WTC11 (cell line): ENCODE data around the gene PTPRK. TPM values are rescaled to one million over a fixed set of nuclear protein-coding genes. Genes with fewer than 3 reads are reported as not detected.

Experiments
- ATAC-seq: fragments of 200-7000 bp; cut with Tn5 transposase; 2 replicates; pipeline ENCODE4 v1.10.0; 2021; ENCODE audit warnings: mild to moderate bottlenecking, moderate library complexity
- CTCF ChIA-PET: fragments of 300-600 bp; sonication (Branson Sonifier 250); formaldehyde crosslinking; loops from one replicate; lab custom pipeline; 2021; ENCODE audit warnings: antibody characterized with exemption; lab: Charles Lee
- POLR2A ChIA-PET: fragments of 350-600 bp; sonication (Branson Sonifier 250); formaldehyde crosslinking; loops from one replicate; lab custom pipeline; 2021; ENCODE audit warnings: antibody characterized with exemption; lab: Charles Lee
- DNase-seq: peaks from one replicate; pipeline ENCODE4 v3.0.0; 2021; ENCODE audit warnings: low spot score
- H3K27ac Mint-ChIP-seq: 2 replicates; pipeline ENCODE4 v1.8.0; 2021; ENCODE audit warnings: mixed read lengths
- H3K27me3 Mint-ChIP-seq: 2 replicates; pipeline ENCODE4 v1.8.0; 2021; ENCODE audit warnings: low read depth, mild to moderate bottlenecking, moderate library complexity, mixed read lengths
- H3K36me3 Mint-ChIP-seq: 2 replicates; pipeline ENCODE4 v1.8.0; 2021; ENCODE audit warnings: mixed read lengths
- H3K4me1 Mint-ChIP-seq: 2 replicates; pipeline ENCODE4 v1.8.0; 2022; ENCODE audit warnings: mixed read lengths
- H3K4me3 Mint-ChIP-seq: 2 replicates; pipeline ENCODE4 v1.8.0; 2021; ENCODE audit warnings: mild to moderate bottlenecking, moderate library complexity, mixed read lengths
- H3K9me3 Mint-ChIP-seq: 2 replicates; pipeline ENCODE4 v1.8.0; 2021; ENCODE audit warnings: mixed read lengths
- HMGXB4 ChIP-seq: sonication (generic); formaldehyde crosslinking; IDR thresholded peaks from 2 replicates; pipeline ENCODE4 v1.8.1; 2023; ENCODE audit warnings: mild to moderate bottlenecking, moderate library complexity, missing genetic modification reagents
- IRF2 ChIP-seq: sonication (generic); formaldehyde crosslinking; IDR thresholded peaks from 2 replicates; pipeline ENCODE4 v1.8.0; 2022; ENCODE audit warnings: low read depth, missing genetic modification reagents, borderline replicate concordance
- JAZF1 ChIP-seq: fragments of 250-450 bp; sonication (Bioruptor Pico); IDR thresholded peaks from 2 replicates; pipeline ENCODE4 v1.9.0; 2021; ENCODE audit warnings: moderate library complexity, mild to moderate bottlenecking, inconsistent platforms
- KAT7 ChIP-seq: sonication (generic); formaldehyde crosslinking; IDR thresholded peaks from 2 replicates; pipeline ENCODE4 v1.8.1; 2023; ENCODE audit warnings: missing genetic modification reagents, mild to moderate bottlenecking, borderline replicate concordance
- NR1H2 ChIP-seq: sonication (generic); formaldehyde crosslinking; IDR thresholded peaks from 2 replicates; pipeline ENCODE4 v1.9.0; 2021; ENCODE audit warnings: mild to moderate bottlenecking, moderate library complexity, missing genetic modification reagents
- SP1 ChIP-seq: sonication (generic); formaldehyde crosslinking; conservative IDR thresholded peaks from 2 replicates; pipeline ENCODE4 v1.8.1; 2022; ENCODE audit warnings: missing genetic modification reagents
- ZNF416 ChIP-seq: fragments of 250-450 bp; sonication (Bioruptor Pico); IDR thresholded peaks from 2 replicates; pipeline ENCODE4 v1.9.0; 2021; ENCODE audit warnings: mild to moderate bottlenecking, inconsistent platforms
- total RNA-seq: library from RNA; stranded (reverse); gene quantifications from 3 replicates; pipeline ENCODE4 v1.2.3, GENCODE V29; 2021
- TF ChIP-seq, protein P1 (sequence below): fragments of 250-450 bp; sonication (Bioruptor Pico); IDR thresholded peaks from 2 replicates; pipeline ENCODE4 v1.9.0; 2021; ENCODE audit warnings: moderate library complexity, mild to moderate bottlenecking, inconsistent platforms, borderline replicate concordance
- TF ChIP-seq, protein P2 (sequence below): sonication (generic); formaldehyde crosslinking; IDR thresholded peaks from 2 replicates; pipeline ENCODE4 v1.8.0; 2022; ENCODE audit warnings: mild to moderate bottlenecking, missing genetic modification reagents

The PTPRK gene
- total RNA-seq, 1 experiment from 2014 or later = 44.8 TPM

DNA sequence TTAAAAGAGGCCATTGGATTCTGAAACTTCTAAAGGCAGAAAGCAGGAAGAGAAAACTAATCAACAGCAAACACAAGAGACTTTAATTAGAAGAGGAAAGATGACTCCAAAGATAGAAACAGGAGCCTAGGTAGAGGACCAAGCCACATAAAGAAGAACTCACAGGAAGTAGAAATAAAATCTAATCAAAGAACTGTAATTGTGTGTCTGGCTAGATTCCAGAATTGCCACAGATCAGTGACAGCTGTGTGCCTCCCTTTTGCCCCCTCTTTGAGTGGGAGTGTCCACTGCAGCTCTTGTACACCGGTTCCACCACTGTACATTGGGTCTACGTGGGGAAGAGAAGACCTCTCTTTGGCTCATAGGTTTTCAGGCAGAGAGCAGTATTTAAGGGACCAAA lies 597.3 kb downstream of the PTPRK start:
- H3K27me3 Mint-ChIP-seq = no peaks in the 10 kb centered on the region; the same call in 1 of the 2 replicates
- DNase-seq (no peak), ATAC-seq (no peak)
- H3K27ac Mint-ChIP-seq = no peak overlapping the region
- H3K9me3 Mint-ChIP-seq = peaks cover 42% of the 10 kb centered on the region
- POLR2A ChIA-PET = no interaction called here
- no peak for TF ChIP-seq JAZF1 (CRISPR knock-in tag)
- TF ChIP-seq, protein P1, sequence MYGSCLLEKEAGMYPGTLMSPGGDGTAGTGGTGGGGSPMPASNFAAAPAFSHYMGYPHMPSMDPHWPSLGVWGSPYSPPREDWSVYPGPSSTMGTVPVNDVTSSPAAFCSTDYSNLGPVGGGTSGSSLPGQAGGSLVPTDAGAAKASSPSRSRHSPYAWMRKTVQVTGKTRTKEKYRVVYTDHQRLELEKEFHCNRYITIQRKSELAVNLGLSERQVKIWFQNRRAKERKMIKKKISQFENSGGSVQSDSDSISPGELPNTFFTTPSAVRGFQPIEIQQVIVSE (CRISPR knock-in tag) = no peak
- no peak for TF ChIP-seq KAT7
- TF ChIP-seq, all 79 proteins: peak for 0
- Mint-ChIP-seq H3K36me3 (peaks cover 12% of the 10 kb centered on the region), H3K4me3 (no peak overlapping the region), H3K4me1 (peaks cover 8% of the 10 kb centered on the region)
- CTCF ChIA-PET = no interaction called here

DNA sequence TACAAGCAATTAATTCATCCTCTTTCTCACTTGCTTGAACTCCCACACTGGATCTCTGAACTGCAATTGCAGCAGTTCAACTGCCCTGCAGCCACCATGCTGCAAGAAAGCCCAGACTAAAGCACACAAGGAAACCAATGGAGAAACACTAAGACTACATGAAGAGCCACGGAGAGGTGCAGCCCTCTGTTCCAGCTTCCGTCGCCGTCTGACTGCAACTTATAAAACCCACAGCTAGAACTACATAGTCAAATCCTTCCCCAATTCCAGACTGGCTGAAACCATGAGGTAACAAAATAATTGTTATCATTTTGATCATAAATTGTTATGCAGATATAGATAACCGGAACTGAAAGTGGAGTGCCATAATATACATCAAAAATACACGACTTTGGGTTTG lies 598.4 kb downstream of the PTPRK start:
- no peak for ATAC-seq
- H3K27me3 Mint-ChIP-seq = no peaks in the 10 kb centered on the region

DNA sequence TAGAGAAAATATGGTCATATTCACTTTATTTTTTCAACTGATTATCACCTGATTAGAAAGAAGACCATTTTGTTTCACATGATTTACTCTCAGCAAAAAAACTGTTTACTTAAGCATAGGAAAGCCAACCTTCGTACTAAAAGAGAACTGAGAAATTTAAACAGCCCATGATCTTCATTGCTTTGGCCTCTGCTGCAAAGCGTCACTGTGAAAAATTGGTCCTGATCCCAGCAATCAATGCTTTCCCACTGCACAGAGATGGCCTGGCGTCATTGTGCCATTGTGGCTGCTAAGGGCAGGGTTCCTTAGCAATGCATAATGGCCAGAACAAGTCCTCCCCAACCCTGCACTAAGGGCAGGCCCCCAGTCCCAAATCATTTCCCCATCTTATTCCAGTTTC lies 599.6 kb downstream of the PTPRK start:
- Mint-ChIP-seq H3K9me3 (peaks cover 27% of the 10 kb centered on the region), H3K36me3 (peaks cover 7% of the 10 kb centered on the region), H3K27me3 (no peaks in the 10 kb centered on the region), H3K4me1 (peaks cover 8% of the 10 kb centered on the region), H3K4me3 (no peak overlapping the region), H3K27ac (no peak overlapping the region)
- no peak for TF ChIP-seq IRF2 (CRISPR knock-in tag)
- TF ChIP-seq ZNF416 (CRISPR knock-in tag) = no peak
- TF ChIP-seq NR1H2 = no peak
- no peak for TF ChIP-seq SP1 (CRISPR knock-in tag)
- ATAC-seq (no peak), DNase-seq (no peak)
- CTCF ChIA-PET = no interaction called here
- POLR2A ChIA-PET = no interaction called here

More for the DNA sequence above, 598.4 kb downstream of the PTPRK start:
- peaks cover 34% of the 10 kb centered on the region for H3K9me3 Mint-ChIP-seq
- POLR2A ChIA-PET = interaction anchor here (1.0 kb wide), 1 partner anchor 15 kb away, joined by 3 read pairs; no protein-coding TSS in a partner anchor
- peaks cover 12% of the 10 kb centered on the region for H3K36me3 Mint-ChIP-seq
- peaks cover 8% of the 10 kb centered on the region for H3K4me1 Mint-ChIP-seq
- no peak for TF ChIP-seq HMGXB4
- TF ChIP-seq, protein P2, sequence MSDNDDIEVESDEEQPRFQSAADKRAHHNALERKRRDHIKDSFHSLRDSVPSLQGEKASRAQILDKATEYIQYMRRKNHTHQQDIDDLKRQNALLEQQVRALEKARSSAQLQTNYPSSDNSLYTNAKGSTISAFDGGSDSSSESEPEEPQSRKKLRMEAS (CRISPR knock-in tag) = no peak
- H3K27ac Mint-ChIP-seq = no peak overlapping the region
- no peak for DNase-seq
- CTCF ChIA-PET = no interaction called here
- H3K4me3 Mint-ChIP-seq = no peak overlapping the region
